Measurements from ENCODE around the gene APOO. TPM values are rescaled to one million over a fixed set of nuclear protein-coding genes. Genes with fewer than 3 reads are reported as not detected.
A peak's percentile ranks its signal among the peaks of the same experiment; 100 is the strongest.

Gene APOO
- total and polyA plus RNA-seq, 2 of the 4 experiments (the other 2 are of a cell fraction) = 9.0 to 14.2 TPM

DNA sequence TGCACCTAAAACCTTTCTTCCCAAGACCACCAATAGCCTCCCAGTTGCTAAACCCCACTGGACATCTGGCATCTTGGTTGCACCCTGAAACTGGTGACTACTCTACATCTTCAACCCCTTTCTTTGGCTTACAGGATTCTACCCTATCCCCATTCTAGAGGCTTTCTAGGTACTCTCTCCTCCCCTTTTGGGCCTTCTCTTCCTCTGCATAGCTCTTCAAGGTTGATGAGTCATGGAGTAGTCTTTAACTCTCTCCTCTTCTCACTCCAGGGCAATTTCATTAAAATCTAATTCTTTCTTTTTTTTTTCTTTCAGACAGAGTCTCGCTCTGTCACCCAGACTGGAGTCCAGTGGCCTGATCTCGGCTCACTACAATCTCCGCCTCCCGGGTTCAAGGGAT, 16.8 kb downstream of the APOO start:
- Histone ChIP-seq H3K79me1 (ENCODE audit: low read depth in 1 of 2, low read length in 2 of 2) (no peaks in the 10 kb centered on the region), H3K18ac (ENCODE audit: low read depth, low read length) (no peak overlapping the region), H2BK20ac (ENCODE audit: low read depth, low read length) (no peak overlapping the region), H3K9me3 (ENCODE audit: control insufficient read depth, insufficient read depth, low read length) (no peaks in the 10 kb centered on the region), H3K9me1 (ENCODE audit: insufficient read depth, low read length) (no peaks in the 10 kb centered on the region), H2BK5ac (ENCODE audit: low read depth, low read length, poor library complexity, severe bottlenecking) (no peak overlapping the region), H3K27me3 (ENCODE audit: control insufficient read depth, insufficient read depth, low read length) (no peaks in the 10 kb centered on the region), H3K27ac (ENCODE audit: insufficient read depth, low read length) (no peak overlapping the region), H2AK9ac (replicated peaks; ENCODE audit: low read depth, low read length, poor library complexity) (no peak overlapping the region), H3K4me1 (ENCODE audit: control insufficient read depth, insufficient read depth, low read length) (no peaks in the 10 kb centered on the region), H4K5ac (ENCODE audit: low read depth, low read length) (no peak overlapping the region), H4K8ac (ENCODE audit: low read depth in 2 of 2, low read length in 2 of 2) (no peak overlapping the region), H3K14ac (replicated peaks; ENCODE audit: low read depth, low read length) (no peak overlapping the region), H3K36me3 (ENCODE audit: control insufficient read depth, insufficient read depth, low read length) (no peaks in the 10 kb centered on the region), H3K4me2 (ENCODE audit: low read depth, low read length) (no peak overlapping the region), H4K91ac (ENCODE audit: insufficient read depth, low read depth, low read length) (no peak overlapping the region), H3K4me3 (ENCODE audit: insufficient read depth, low read depth, low read length) (no peak overlapping the region), H3K9ac (ENCODE audit: low read depth, low read length) (no peak overlapping the region), H3K56ac (ENCODE audit: extremely low read depth, insufficient read depth, low read length) (no peak overlapping the region), H2AFZ (replicated peaks; ENCODE audit: low read length, poor library complexity) (no peak overlapping the region), H2AK5ac (ENCODE audit: low read depth, low read length) (no peak overlapping the region), H4K20me1 (ENCODE audit: insufficient read depth, low read length) (no peaks in the 10 kb centered on the region), H2BK120ac (ENCODE audit: low read depth, low read length) (no peak overlapping the region), H3K4ac (ENCODE audit: low read depth, low read length) (no peak overlapping the region), H3K23ac (ENCODE audit: low read depth, low read length) (no peak overlapping the region), H2BK15ac (ENCODE audit: low read depth, low read length) (no peak overlapping the region)
- CTCF ChIA-PET = interaction anchor here (0.7 kb wide), 1 partner anchor 108 kb away, joined by 3 read pairs; the partner anchor contains the start of gene SAT1
- TF ChIP-seq FOS (IDR thresholded peaks at IDR 0.05; ENCODE audit: low read depth, low read length) (0 out of 2 replicates have a peak, but pooled peaks have one; percentile 9), BHLHE40 (IDR thresholded peaks at IDR 0.05; ENCODE audit: low read depth, low read length) (no peak)
- ATAC-seq (ENCODE audit: low read depth) = no peak
- dilution Hi-C loops (cut with HindIII; ENCODE audit: low sequenced_read_pairs, unreplicated experiment) (no loop called here), in situ Hi-C loops (cut with MboI; ENCODE audit: low sequenced_read_pairs) (no loop called here), intact Hi-C loops (cut with micrococcal nuclease) (no loop called here)
- POLR2A ChIA-PET (ENCODE audit: unreplicated experiment) = no interaction called here
- no CpG with 5 or more reads among the region's 4 CpGs for WGBS, 2 experiments (ENCODE audit: extremely low coverage in 2 of 2, insufficient read length in 1 of 2)
- DNase-seq = no peak
- no TSS peak for BruUV-seq (replicated peaks)
